Right atrium auricular region (tissue), 2 donors: Measurements from ENCODE around the gene BCOR. TPM values are rescaled to one million over a fixed set of nuclear protein-coding genes. Genes with fewer than 3 reads are reported as not detected.
A peak's percentile ranks its signal among the peaks of the same experiment; 100 is the strongest.

Source experiments
- DNase-seq: peaks from one replicate; pipeline ENCODE4 v3.0.0-alpha.2; 2019; ENCODE audit warnings: low spot score
- H3K27ac ChIP-seq, 2 donors: fragments of 200-600 bp; sonication (generic); 1 replicate in 1 of 2; 2 replicates in 1 of 2; pipeline ENCODE4 v1.5.1; 2016 to 2019
- H3K27me3 ChIP-seq, 2 donors: fragments of 200-600 bp; sonication (generic); one replicate each; pipeline versions ENCODE4 v1.5.1 to v1.6.0; 2017 to 2019
- H3K36me3 ChIP-seq: fragments of 200-600 bp; sonication (generic); one replicate; pipeline ENCODE4 v1.5.1; 2016
- H3K4me1 ChIP-seq, 2 donors: fragments of 200-600 bp; sonication (generic); one replicate each; pipeline versions ENCODE4 v1.5.1 to v1.6.0; 2017 to 2019
- H3K4me3 ChIP-seq, 2 donors: fragments of 200-600 bp; sonication (generic); 1 replicate in 1 of 2; 2 replicates in 1 of 2; pipeline ENCODE4 v1.5.1; 2017 to 2019; ENCODE audit warnings: mild to moderate bottlenecking in 1 of 2, moderate library complexity in 1 of 2
- H3K9me3 ChIP-seq, 2 donors: fragments of 200-600 bp; sonication (generic); one replicate each; pipeline ENCODE4 v1.5.1; 2019
- total RNA-seq, 2 donors: library from RNA; depleted of rRNA; stranded (reverse); fragments of >200 nt; gene quantifications; one replicate each; pipeline ENCODE4 v1.1.0, GENCODE V29; 2016
- TF ChIP-seq, protein P1 (sequence below), 2 donors: fragments of 200-600 bp; sonication (generic); IDR thresholded peaks; one replicate each; pipeline ENCODE4 v1.5.1; 2019; ENCODE audit warnings: antibody characterized with exemption in 2 of 2

Gene BCOR
- total RNA-seq, 2 donors from 2014 or later: 24.3 to 37.1 TPM

DNA sequence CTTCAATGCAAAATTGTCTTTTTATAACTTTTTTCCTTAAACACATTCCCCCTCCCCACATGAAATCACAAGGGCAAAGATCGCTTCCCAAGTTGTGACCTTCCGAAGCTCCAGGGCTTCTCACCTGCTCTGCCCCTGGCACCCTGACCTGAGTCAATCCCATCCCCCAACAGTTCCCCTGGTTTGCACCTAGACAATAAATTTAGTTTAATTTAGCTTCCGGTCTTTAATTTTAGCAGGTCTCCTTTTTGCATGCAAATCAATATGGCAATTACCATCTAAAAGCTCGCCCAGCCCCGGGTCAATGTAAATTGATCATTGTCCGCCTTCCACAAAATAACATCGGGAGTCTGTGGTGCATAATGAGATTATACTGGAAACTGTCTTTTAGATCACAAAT, 6.8 kb downstream of the BCOR start:
- Histone ChIP-seq H3K27me3 (peaks cover 0 to 9% of the 10 kb centered on the region in 2 donors), H3K9me3 (no peaks in the 10 kb centered on the region), H3K27ac (no peak overlapping the region), H3K4me3 (peak overlapping the region in 1 of 2 donors; percentile 52), H3K36me3 (no peaks in the 10 kb centered on the region), H3K4me1 (peaks cover 0 to 47% of the 10 kb centered on the region in 2 donors)
- DNase-seq: no peak
- TF ChIP-seq, protein P1, sequence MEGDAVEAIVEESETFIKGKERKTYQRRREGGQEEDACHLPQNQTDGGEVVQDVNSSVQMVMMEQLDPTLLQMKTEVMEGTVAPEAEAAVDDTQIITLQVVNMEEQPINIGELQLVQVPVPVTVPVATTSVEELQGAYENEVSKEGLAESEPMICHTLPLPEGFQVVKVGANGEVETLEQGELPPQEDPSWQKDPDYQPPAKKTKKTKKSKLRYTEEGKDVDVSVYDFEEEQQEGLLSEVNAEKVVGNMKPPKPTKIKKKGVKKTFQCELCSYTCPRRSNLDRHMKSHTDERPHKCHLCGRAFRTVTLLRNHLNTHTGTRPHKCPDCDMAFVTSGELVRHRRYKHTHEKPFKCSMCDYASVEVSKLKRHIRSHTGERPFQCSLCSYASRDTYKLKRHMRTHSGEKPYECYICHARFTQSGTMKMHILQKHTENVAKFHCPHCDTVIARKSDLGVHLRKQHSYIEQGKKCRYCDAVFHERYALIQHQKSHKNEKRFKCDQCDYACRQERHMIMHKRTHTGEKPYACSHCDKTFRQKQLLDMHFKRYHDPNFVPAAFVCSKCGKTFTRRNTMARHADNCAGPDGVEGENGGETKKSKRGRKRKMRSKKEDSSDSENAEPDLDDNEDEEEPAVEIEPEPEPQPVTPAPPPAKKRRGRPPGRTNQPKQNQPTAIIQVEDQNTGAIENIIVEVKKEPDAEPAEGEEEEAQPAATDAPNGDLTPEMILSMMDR (IDR thresholded peaks at IDR 0.05): no peak

GRCh38 chrX:40090050-40090804, 7.5 kb downstream of the BCOR start:
- peak overlapping the region; percentile 35 to 52 for H3K4me3 ChIP-seq
- no peaks in the 10 kb centered on the region for H3K9me3 ChIP-seq
- peak overlapping the region; percentile 43 for H3K27ac ChIP-seq
- no peak for DNase-seq
- H3K4me1 ChIP-seq: peaks cover 0 to 50% of the 10 kb centered on the region in 2 donors
- H3K27me3 ChIP-seq: peaks cover 0 to 7% of the 10 kb centered on the region in 2 donors
- H3K36me3 ChIP-seq: no peaks in the 10 kb centered on the region
- TF ChIP-seq, protein P1 (IDR thresholded peaks at IDR 0.05): no peak

DNA sequence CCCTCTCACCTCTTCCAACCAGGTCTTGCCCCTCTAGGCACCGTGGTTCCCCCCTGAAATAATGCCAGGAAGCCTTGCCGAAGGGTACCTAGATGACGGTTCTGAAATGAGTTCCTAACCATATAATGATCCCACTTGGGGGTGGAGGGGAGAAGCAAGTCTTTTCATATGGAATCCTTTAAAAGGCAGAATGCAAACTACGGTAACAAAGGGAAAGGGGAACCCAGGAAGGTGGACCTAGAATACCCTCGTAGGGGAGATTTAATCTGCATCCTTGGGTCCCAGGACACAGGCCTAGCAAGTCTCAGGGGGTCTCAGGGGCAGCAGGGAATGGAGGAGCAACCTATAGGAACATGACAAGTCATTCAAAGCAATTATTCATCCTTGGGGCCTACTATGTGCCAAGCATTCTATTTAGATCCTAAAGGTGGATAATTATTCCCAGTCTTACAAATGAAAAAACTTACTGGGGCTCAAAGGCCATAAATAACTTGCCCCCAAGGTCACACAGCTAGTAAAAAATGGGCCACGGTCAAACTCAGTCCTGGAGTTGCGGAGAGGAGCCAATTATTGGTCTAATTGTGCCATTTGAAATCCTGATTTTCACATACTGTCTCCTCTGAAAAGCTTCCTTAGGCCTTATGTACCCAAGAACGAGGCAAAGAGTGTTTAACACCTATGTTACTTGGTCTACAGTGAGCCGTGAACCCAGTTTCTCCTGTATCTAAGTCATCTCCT, 8.8 kb downstream of the BCOR start:
- TF ChIP-seq, protein P1 (IDR thresholded peaks at IDR 0.05): no peak
- no peaks in the 10 kb centered on the region for H3K36me3 ChIP-seq
- no peak overlapping the region for H3K4me3 ChIP-seq
- DNase-seq: no peak
- H3K27me3 ChIP-seq: peaks cover 0 to 7% of the 10 kb centered on the region in 2 donors
- peaks cover 0 to 50% of the 10 kb centered on the region in 2 donors for H3K4me1 ChIP-seq
- no peaks in the 10 kb centered on the region for H3K9me3 ChIP-seq
- H3K27ac ChIP-seq: no peak overlapping the region

- Histone ChIP-seq H3K27me3 (peaks cover 0 to 7% of the 10 kb centered on the region in 2 donors), H3K4me1 (peaks cover 0 to 53% of the 10 kb centered on the region in 2 donors), H3K36me3 (no peaks in the 10 kb centered on the region), H3K4me3 (no peak overlapping the region), H3K27ac (no peak overlapping the region), H3K9me3 (no peaks in the 10 kb centered on the region)
- TF ChIP-seq, protein P1 (IDR thresholded peaks at IDR 0.05): no peak
- no peak for DNase-seq
Measured at GRCh38 chrX:40088299-40088625, 9.5 kb downstream of the BCOR start.

DNA sequence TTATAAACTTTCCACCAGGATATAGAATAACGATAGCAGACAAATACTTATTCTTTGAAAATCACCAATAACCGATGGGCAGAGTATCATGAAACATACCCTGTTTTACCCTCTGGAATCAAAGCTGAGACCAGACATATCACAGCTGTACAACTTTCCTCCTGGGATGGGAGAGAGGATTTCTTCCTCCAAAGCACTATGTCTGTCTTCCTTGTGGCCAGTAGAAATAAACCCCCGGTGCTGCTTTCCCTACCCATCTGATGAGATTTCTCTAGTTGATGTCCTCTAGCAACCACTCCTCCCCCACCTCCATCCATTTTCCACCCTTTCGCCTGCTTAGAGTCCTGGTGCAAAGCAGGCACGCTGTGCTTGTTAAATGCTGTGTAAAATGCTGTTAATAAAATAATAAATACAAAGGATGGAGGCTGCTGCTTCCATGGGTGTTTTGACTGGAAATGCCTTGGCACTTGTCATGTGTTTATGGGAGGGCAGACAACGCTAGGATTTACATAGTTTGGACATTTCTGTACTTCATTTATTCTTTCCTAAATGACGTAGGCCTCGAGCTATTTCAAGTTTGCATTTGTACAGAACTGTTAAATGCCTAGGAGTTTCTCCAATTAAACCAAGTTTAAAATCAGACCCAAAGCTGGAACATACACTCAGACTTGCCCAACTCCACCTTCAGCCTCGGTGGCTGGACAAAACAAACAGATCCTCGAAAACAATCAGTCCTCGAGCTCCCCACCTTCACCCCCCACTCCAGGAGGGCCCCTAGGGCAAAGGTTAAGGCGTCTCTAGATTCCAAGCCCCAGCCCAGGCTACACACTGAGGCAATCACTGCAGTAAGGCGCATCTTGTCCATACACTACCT, 10.1 kb downstream of the BCOR start:
- no peak overlapping the region for H3K27ac ChIP-seq
- TF ChIP-seq, protein P1 (IDR thresholded peaks at IDR 0.05): no peak
- no peak for DNase-seq
- no peak overlapping the region for H3K4me3 ChIP-seq
- no peaks in the 10 kb centered on the region for H3K9me3 ChIP-seq
- H3K36me3 ChIP-seq: no peaks in the 10 kb centered on the region
- H3K4me1 ChIP-seq: peaks cover 0 to 59% of the 10 kb centered on the region in 2 donors
- peaks cover 0 to 7% of the 10 kb centered on the region in 2 donors for H3K27me3 ChIP-seq
